ENCODE data around the gene AFF2.

AFF2 gene

GRCh38 chrX:148940411-148940996 is 440.1 kb downstream of the AFF2 start:
- DNase-seq: no peak

GRCh38 chrX:148942754-148943153 is 442.3 kb downstream of the AFF2 start:
- no peak for DNase-seq

- no peak for DNase-seq
Measured at GRCh38 chrX:148947399-148947975, 447.1 kb downstream of the AFF2 start.

DNA sequence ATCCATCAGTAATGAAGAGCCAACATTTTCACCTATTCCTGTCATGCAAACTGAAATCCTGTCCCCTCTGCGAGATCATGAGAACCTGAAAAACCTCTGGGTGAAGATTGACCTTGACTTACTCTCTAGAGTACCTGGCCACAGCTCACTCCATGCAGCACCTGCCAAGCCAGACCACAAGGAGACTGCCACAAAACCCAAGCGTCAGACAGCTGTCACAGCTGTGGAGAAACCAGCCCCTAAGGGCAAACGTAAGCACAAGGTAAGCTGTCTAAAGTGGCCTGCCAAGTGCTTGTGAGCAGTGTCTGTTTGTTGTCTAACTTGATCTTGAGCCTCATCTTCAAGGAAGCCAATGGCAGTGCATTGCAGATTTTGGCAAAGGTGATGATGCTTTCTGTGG is 455.9 kb downstream of the AFF2 start:
- no peak for DNase-seq

DNA sequence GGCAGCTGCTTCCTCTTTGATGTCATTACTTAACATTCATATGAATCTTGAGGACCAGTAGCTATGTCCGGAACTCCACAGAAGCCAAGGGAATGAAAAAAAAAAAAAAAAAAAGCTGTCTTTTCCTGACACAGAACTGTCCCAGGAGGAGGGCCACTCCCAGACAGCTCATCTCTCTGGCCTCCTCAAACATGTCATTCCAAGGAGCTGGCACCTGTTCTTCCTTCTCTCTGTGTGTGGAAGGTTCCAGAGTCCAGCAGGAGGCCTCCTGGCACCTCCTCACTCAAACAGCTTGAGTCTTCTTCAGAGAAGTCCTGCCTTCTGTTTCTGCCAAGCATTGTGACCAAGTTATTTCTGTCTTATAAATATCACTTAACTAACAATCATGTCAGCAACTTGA is 458.5 kb downstream of the AFF2 start:
- DNase-seq: no peak

DNA sequence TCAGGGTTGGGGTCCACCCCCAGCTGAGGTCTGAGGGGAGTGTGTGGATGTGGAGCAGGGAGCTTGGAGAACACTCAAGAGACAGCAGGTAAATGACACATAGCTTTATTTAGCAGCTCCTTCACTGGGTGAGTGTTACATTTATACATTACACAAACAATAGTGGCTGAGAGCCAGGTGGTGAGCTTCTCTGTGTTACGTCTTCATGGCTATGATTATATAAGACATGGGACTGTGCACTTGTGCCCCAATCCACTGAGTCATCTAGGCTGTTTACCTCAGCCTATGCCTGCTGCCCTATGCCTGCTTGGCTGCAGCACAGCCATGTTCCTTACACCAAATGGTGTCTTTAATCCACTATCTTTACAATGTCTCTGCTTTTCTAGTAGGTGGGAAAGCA is 459.6 kb downstream of the AFF2 start:
- DNase-seq: no peak

DNA sequence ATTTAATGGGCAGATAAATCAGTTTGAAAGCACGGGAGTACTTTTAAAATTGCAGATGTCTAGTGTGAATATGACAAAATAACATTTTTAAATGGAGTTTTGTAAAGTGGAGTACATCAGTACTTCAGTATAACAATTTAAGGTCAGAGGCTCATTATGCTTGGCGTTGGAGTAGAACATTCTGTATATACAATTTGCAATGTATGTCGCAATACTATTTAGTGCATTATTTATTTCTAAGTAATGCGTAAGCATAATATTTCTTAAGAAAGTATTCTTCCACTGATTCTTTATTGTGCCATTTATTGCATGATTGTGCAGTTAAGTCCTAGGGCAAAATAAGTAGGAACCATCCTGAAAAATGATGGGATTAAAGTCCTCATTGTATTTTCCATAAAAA is 461.6 kb downstream of the AFF2 start:
- DNase-seq: no peak

DNA sequence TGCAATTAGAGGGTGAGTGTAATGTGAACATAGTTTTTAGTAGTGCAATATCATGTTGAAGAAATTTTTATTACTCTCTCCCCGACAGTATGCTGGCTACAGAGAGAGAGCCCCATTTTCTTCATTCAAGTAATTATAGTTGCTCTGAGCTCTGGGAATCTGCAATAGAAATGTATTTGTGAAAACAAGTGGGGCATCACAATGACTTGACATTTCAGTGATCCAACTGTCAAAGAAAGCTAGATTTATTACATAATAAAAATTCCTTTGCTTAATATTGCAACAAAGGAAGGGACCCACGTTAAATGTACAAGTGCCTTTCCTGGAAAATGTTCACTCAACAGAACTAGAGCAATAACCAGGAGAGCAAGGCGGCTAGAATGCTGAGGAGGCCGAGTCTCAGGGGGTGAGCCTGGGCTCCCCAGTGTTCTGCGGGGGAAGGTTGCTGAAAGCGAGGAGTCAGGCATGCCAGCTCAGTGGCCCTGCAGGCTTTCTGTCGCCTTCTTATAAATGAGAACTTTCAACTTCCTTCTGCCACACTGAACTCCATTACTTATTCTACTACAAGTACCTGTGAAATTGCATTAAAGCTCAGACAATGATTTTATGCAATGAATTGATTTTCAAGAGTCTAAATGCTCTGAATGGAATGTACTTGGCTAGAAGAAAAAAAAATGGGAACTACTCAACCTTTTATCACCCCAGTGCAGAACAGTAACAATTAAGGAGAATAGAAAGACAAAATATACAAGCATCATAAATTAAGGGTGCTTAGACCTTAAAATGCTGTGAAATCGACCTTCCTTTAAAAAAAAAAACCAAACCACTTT is 476.4 kb downstream of the AFF2 start:
- no peak for DNase-seq

GRCh38 chrX:148979786-148980185 is 479.4 kb downstream of the AFF2 start:
- DNase-seq: no peak

DNA sequence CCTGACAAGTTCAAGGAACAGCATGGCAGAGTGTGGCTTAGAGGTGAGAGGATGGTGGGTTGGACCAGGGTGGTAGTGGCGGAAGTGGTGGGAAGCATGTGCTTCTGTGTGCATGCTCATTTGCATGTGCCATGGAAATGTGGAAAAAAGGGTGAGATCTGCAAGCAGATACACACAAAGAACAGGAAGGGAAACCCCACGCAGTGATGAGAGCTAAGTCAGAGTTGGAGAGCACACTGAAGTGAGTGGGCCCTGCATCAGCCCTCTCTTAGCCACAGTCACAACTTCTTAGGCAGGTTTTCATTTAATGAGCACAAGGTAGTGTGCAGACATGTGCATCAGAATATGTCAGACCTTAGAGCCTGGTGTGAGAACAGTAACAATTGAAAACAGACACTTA is 483.8 kb downstream of the AFF2 start:
- no peak for DNase-seq

DNA sequence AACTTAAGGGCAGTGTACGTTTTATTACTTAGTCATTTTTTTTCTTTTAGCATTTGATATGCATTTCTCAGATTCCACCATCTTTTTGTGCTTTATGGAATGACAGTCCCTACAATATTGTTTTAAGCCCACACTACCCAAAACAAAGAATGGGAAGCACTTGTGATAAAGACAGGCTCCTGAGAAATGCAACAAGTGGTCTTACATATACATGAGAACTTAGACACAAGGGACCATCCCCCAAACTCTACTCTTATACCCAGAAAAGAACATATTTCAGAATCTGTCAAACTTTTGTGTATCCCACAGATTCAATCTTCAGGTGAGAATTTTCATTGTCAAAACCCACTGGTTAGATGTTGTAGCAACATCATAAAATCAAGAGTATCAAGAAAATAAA is 491.1 kb downstream of the AFF2 start:
- no peak for DNase-seq

DNA sequence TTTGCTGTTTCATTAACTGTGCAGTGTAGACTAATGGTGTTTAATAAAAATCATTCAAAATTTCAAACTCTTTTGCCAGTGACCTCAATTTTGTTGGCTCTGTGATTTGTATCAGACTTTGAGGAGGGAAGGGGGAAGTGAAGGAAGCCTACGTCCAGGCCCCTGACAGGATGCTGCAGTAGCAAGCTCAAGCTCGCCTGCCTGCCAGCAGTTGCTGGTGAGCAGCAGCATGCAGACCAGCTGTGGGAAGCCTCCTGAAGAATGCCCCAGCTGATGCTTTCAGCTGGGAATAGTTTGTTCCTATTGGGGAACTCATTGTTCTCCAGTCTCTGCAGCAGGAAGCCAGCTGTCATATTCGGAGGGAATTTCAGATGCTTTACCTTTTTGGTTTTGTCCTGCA is 495.2 kb downstream of the AFF2 start:
- no peak for DNase-seq

DNA sequence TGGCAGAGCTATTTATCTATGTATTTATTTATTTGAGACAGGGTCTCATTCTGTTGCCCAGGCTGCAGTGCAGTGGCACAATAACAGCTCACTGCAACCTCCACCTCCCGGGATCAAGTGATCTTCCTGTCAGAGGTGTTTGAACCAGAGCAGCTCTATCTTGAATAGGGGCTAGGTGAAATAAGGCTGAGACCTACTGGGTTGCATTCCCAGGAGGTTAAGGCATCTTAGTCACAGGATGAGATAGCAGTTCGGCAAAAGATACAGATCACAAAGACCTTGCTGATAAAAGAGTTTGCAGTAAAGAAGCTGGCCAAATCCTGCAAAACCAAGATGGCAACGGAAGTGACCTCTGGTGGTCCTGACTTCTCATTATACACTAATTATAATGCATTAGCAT is 501.9 kb downstream of the AFF2 start:
- no peak for DNase-seq

- DNase-seq: no peak
Measured at GRCh38 chrX:149003863-149004660, 503.6 kb downstream of the AFF2 start.

- no peak for DNase-seq
Measured at GRCh38 chrX:149004936-149005335, 504.5 kb downstream of the AFF2 start.

DNA sequence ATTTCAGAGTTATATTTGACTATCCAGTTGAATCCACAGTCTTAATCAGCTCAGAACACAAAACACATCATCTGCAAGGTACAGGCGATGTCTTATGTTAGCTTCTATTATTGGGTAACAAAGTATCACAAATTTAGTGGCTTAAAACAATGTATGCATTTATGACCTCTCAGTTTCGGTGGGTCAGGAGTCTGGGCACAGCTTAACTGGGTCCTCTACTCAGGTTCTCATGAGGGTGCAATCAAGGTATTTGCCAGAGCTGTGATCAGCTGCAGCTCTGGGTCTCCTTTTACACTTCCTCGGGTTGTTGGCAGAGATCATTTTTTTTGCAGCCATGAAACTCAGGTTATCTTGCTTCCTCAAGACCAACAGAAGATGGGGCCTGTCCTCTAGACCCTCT is 505.8 kb downstream of the AFF2 start:
- no peak for DNase-seq

DNA sequence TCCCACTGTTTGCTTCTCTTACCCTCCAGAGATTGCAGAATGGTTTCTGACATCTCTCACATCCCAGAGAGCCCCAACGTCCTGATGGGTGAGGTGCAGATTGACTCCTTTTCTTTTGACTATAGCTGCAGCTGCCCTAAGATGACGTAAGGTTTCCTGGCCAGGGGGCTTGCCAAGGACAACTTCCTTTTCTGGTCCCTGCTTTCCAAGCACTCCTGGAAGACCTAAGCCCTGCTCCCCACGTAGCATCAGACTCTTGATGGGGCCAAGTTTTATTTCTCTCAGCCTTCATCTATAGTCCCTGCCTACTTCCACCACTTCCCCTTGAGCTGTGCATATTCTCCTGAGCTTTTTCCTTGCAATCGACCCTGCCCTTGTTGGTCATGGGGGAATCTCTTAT is 507.0 kb downstream of the AFF2 start:
- DNase-seq: no peak

- no peak for DNase-seq
Measured at GRCh38 chrX:149010013-149010852, 509.8 kb downstream of the AFF2 start.

GRCh38 chrX:149010853-149011224 is 510.4 kb downstream of the AFF2 start:
- DNase-seq: no peak

DNA sequence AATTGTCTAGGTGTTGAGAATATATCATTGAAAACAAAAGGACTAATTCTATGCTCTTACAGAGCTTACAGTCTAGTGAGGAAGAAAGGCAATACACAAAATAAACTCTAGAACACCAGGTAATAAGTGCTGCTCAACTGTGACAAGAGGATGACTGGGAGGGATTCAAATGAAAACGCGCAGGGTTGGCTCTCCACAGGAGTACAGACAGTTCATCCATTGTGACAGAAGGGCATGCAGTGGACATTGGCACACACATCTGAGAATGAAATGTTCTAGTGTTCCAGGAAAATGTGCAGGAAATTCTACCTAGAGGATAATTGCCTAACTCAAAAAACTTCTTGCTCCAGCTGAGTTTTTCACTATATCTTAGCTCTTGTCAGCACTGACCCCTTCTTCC is 512.7 kb downstream of the AFF2 start:
- DNase-seq: no peak

GRCh38 chrX:149021159-149021558 is 520.7 kb downstream of the AFF2 start:
- no peak for DNase-seq

DNA sequence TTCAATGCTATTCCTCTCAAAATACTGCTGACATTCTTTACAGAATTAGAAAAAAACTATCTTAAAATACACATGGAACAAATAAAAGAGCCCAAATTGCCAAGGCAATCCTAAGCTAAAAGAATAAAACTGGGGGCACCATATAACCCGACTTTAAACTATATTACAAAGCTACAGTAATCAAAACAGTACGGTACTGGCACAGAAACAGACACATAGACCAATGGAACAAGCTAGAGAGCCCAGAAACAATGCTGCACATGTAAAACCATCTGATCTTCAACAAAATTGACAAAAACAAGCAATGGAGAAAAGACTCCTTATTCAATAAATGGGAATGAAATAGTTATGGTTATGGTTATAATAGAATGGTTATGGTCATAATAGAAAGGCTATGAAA is 522.1 kb downstream of the AFF2 start:
- no peak for DNase-seq

- no peak for DNase-seq
Measured at GRCh38 chrX:149032449-149032848, 532.0 kb downstream of the AFF2 start.

Measured in NCI-H2171 treated with DMSO at 0.1 percent for 48 hours (cell line).